ENCODE measurements around the gene CYP39A1.

DNA sequence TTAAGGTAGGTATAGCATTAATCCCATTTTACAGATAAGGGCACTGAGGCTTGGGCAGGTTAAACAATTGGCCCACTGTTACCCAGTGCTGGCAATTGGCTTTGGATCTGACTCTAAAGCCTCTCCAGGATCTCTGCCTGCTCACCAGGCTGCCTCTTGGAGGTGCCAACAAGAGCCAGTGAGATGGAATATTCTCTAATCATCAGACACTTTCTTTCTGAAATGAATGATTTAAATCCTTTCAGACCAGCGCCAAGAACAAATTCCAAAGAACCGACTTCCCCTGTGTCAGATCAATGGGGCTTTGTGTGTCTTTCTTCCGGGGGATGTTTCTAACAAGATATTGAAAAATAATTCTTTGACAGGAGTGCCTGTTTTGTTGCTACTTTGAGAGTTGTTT, 23.6 kb downstream of the CYP39A1 start:
- TF ChIP-seq, protein P1, sequence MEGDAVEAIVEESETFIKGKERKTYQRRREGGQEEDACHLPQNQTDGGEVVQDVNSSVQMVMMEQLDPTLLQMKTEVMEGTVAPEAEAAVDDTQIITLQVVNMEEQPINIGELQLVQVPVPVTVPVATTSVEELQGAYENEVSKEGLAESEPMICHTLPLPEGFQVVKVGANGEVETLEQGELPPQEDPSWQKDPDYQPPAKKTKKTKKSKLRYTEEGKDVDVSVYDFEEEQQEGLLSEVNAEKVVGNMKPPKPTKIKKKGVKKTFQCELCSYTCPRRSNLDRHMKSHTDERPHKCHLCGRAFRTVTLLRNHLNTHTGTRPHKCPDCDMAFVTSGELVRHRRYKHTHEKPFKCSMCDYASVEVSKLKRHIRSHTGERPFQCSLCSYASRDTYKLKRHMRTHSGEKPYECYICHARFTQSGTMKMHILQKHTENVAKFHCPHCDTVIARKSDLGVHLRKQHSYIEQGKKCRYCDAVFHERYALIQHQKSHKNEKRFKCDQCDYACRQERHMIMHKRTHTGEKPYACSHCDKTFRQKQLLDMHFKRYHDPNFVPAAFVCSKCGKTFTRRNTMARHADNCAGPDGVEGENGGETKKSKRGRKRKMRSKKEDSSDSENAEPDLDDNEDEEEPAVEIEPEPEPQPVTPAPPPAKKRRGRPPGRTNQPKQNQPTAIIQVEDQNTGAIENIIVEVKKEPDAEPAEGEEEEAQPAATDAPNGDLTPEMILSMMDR (IDR thresholded peaks at IDR 0.05) = no peak
- no peak for TF ChIP-seq POLR2A (IDR thresholded peaks at IDR 0.05)
- no peak for TF ChIP-seq EP300 (IDR thresholded peaks at IDR 0.05)
- no peak for TF ChIP-seq POLR2AphosphoS5 (IDR thresholded peaks at IDR 0.05)
